GM18498 (cell line): ENCODE data around the gene NR5A2.

ENCODE experiments used
- ATAC-seq: cut with Tn5 transposase; IDR thresholded peaks from one replicate; pipeline ENCODE4 v1.9.1; 2021; ENCODE audit warnings: mild to moderate bottlenecking, moderate library complexity; ENCODE audit not compliant: unreplicated experiment

Gene NR5A2

DNA sequence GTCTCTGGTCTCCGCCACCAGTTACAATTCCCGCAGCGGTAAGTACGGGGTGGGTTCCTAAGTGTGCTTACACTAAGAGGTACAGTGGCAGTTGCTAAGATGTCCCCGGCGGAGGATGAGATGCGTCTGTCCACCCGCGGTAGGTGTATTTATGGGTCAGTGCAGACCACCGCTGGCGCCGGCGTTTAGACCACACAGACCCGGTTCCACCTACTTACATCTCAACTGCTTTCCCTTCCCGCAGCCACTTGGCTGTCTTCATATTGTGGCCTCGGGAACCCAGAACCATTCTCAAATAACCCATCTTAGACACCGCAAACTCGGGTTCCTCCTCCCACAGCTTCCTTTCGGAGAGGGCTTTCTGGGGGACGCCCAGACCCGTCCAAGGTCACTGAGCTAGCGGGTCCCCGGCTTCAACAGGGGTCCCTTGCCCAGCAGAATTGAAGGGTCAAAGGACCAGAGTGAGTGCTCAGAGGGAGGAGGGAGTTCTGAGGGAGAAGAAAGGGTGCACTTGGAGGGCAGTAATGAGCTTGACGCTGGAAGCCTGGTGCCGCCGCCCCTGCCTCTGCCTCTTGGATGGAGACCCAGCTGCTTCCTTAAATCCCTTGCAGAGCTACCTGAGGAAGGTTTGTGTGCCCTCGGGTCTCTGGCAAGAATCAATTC lies 8.6 kb downstream of the NR5A2 start:
- no peak for ATAC-seq

DNA sequence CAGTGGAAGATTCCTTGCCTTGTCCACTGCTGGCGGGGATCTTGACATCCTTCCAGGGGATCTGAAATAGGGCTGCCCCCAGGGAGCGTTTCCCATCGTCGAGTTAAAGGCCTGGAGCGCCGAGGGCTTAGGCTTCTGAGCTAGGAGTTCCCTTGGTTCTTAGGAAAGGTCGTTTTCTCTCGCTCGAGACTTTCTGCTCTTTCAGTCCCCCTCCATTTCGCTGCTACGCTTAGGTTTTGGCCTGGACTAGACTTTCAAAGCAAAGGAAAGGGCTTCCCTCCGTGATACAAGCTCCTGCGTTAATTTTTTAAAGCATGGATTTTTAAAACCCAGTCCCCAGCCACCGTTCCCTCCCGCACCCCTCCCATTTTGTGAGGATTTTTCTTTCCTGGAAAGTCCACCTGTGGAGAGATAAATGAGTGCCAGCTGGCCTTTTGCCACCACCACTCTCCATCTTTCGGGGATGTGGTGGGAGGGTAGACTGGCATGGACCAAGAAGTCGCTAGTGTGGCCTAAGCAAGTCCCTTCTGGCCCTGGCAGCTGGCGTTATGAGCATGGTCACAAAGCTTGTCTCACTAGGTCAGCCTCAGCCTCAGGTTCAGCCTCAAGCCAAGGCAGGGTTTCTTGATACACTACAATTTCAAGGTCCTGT lies 9.2 kb downstream of the NR5A2 start:
- no peak for ATAC-seq

DNA sequence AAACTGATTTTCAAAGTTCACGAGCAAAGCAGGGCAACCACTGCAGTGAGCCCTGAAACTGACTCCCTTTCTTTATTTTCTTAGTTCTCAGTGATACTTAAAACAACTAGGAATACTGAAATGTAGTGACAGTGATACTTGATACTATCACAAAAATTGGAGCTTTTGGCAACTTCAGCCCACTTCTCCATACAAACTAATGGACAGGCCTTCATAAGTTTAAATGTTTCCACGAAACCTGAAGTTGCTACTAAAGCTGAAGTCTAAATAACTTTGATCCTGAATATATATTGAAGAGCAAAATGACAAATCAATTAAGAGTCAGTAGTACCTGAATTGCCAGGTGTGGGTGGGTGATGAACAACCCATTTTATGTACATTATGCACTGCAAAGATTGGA lies 10.0 kb downstream of the NR5A2 start:
- no peak for ATAC-seq

DNA sequence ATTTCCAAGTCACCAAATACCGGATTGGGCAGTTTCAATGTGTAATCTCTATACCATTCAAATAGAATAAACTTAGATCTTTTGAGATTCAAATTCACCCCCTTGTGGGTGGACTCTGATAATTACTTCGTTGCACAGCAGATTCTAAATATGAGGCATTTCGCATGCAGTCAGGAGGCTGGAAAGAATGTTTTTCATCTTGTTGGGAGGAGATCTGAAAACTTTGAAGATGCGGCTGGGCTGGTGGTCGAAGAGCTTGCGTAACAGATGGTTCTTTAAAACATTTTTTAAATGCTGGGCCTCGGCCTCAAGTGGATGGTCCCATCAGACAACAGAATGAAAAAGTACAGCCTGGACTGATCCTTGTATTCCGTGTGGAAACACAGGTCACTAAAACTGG lies 10.4 kb downstream of the NR5A2 start:
- ATAC-seq: no peak

DNA sequence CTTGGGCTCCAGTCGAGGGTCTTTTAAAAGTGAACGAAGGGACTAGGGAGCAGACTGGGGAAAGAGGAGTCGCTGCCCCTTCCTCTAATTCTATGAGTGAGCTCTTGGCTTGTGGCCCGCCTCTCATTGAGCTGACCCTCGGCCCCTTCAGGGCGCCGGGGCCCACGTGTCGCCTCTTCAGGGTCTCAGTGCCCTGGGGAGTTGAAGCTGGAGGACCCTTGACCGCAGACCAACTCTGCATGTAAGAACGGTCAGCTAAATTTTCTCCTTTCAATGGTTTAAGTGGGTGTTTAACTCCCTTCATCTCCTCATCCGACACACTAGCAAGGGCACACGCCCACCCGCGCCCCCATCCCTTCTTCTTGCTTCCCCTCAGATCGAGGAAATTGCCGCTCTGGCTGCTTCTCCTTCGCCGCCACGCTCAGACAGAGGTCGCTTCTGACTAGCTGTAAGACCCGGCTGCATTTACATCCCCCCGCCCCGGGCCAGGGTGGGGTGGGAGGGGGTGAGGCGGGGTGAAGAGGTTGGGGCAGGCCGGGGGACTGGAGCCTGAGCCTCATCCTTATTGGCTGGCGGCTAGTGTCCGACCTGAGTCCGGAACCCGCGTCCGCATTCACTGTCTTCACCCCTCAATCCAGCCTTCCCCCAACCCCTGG lies 10.9 kb downstream of the NR5A2 start:
- no peak for ATAC-seq

DNA sequence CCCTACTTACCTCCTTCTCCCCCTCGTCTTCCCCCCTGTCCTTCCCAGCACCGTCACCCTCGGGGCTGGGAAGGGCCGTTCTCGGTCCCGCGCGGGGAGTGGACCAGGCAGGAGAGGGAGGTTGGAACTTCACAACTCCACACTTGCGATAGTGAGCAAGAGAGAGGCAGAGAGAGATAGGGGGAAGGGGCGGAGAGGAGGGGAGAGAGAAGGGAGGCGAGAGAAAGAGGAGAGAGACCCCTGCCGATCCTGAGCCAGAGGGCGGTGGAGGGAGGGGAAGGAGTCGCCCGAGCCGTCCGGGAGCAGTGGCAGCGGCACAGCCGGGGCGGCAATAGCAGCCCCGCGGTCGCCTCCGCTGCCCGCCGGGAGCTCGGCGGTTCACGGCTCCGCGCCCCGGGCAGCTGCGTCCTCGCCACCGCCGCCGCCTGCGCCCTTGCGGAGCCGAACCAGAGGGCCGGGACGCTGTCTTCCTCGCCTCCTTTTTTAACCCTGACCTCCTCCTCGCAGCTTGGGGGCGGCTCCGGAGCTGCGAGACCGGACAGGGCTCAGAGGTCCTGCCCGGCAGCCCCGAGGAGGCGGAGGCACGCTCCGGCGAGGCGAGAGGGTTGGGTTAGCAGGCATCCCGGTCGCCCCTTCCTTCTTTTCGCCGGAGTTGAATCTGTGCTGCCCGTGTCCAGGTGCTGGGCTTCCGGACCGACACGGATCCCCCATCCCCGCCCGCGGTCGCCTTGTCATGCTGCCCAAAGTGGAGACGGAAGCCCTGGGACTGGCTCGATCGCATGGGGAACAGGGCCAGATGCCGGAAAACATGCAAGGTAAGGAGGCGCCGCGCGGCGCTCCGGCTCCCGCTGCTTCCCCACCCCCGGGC lies 11.7 kb downstream of the NR5A2 start:
- ATAC-seq: peak; percentile 48

DNA sequence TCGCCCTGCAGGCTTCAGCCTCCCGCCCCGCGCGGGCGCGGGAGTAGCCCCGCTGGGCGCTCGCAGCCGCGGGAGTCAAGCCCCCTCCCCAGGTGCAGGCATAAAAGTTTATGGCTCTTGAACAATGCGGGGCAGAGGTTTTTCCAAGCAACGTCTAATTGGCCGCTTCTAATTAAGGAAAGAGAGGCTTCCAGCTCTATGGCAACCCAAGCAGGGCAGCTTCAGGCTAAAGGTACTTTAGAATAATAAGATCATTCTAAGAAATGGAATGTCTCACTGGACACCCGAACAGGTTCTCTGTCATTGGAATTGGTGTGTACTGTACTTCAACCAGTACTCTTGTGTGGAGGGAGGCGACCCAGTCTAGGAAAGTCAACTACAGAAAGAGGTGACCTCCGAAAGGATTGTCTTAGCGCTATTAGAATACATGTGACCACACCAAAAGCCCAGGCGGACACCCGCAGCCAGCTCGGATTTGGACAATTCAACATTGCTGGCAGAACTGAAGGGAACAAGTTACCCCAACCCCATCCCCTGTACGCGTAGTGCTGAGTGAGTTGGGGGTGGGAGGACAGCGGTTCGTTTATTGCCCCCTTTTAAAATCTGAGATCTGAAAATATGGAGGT lies 12.5 kb downstream of the NR5A2 start:
- ATAC-seq: no peak

DNA sequence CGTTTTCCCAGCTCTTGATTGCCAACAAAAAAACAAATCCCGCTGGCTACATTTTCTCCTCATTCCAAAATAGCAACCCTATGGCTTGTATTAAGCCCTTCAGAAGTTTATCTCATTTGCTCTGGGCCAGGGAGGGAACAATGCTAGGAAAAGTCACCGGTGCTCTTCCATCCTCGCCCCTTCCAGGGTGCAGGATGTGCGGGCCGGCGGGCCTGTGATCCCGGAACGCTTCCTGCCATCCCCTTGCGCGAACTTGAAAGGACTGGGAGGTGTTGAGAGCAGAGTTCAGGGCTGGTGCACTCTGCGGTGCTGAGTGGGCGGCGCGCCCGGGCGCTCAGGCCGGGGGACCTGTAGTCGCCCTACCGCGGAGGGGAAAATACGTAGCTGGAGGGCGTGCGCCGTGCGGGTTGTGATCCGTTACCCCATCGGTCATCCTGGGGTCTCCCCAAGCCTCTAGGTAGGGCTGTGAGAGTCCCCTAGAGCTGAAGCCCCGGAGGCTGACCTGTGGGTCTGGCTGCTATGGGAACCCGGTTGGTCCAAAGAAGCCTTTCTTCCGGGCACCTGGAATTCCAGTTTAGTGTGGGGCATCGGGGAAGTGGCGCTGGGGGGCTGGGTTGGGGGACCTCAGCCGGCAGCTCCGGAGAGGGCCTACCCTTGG lies 13.1 kb downstream of the NR5A2 start:
- ATAC-seq: no peak

DNA sequence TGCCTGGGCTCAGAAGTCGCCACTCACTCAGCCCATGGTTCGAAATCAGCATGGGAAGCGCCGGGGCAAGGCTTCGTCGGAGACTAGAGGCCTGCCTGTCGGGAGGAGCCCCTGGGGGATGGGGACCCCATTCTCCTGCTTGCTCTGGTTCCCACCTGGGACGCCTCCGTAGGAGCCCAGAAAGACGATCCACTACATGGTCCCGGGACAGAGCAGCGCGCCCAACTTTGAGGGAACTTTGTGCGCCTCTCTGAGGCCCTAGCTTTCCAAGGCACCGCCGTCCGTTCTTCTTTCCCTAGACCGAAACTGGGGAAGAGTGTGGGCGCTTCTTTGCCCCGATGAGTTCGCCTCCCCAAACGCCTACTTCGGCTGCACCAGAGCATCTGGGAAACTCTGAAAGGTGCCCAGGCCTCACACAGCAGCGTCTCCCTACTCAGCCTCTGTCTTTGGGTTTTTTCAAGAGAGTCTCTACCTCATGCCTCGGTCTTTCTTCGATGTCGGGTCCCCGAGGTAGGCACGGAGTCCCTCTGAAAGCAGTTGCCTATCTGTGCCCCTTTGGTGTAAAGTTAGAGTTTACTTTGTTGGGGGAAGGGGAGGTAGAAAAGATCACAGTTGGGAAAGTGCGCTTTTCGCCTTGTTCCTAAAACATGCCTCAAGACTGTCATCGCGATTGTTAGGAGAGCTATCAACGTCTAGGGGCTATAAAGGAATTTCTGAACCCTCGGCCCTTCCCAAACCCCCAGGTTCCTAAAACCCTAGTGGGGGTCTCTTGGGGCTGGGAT lies 14.0 kb downstream of the NR5A2 start:
- ATAC-seq: no peak

DNA sequence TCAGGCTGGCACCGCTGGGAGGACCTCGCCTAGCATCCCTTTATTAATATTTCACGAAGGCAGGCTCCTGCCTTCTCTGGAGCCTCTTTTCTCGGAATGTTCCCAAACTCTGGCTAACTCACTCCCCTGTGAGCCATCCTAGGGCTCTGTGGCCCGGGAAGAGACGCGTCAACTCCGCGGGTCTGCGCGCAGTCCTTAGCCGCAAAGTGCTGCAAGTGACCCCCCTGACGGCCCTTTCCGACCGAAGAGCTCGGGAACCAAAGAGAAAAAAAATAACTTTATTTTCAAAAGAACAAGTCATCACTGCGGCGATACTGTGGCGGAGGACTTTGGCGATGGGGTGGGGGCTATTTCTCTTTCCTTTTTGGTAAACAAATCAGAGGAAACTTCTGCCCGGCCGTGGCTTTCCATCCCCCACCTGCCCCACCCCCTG lies 14.6 kb downstream of the NR5A2 start:
- no peak for ATAC-seq

DNA sequence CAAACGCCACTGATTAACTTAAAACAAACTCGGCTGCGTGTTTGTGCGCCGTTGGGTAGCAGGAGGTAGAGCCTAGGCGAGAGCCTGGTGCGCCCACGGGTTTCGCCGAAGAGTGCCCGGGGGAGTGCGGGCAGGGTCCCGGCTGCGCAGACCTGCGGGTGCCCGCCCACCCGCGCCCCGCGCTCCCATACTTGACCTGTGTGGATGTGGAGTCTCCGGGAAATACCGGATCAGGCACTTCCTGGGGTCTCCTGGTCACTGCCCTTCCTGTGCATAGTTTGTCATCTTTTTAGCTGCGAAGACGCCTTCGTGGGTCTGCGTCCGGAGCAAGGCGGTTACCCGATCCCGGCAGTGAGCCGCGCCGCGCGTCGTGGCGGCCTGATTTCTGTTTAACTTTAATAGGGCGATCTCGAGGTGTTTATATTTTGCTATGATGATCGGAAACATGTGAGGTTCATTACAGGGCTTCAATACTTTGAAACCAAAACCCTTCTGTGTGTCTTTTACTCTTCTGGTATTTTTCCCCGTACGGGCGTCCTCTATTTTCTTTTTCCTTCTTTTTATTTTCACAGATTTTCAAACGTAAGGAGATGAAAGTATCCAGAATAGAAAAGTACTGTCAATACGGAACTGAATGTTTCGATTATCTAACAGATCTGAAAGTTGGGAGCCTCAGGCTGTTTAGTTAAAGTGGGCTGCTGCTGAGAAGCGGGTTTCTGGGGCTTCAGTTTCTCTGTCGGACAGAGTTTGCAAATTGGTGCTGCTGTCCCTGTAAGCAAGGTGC lies 15.2 kb downstream of the NR5A2 start:
- ATAC-seq: no peak

DNA sequence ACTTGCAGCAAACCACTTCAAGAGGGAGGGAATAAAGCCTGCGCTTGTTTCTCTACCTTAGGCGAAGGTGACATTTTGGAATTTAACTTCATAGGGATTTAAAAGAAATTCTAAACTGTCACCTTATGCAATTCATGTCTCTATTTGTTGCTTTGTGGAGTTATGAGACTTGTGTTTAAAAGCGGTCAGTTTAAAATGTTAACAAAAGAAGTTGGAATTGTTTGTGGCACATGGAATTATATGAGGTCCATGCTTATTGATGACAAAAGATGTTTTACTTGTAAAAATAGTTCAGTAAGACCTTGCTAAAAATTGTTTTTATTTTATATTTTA lies 15.8 kb downstream of the NR5A2 start:
- ATAC-seq: no peak

DNA sequence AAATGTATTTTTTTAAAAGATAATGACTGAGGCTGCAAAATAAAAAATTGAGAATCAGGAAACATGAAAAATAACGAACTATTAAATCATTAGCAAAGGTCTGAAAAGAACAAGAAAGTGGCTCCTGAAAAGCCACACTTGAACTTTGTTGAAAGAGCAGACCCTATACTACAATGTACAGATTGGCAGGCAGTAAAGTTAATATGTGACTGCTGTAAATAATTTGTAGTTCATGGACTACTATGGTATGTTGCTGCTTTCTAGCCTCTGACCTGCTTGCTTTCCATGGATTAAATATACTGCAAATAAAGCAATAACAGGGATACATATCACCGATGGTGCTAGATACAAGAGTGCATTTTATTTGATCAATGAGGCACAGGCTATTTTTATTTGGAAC lies 18.6 kb downstream of the NR5A2 start:
- ATAC-seq: no peak

DNA sequence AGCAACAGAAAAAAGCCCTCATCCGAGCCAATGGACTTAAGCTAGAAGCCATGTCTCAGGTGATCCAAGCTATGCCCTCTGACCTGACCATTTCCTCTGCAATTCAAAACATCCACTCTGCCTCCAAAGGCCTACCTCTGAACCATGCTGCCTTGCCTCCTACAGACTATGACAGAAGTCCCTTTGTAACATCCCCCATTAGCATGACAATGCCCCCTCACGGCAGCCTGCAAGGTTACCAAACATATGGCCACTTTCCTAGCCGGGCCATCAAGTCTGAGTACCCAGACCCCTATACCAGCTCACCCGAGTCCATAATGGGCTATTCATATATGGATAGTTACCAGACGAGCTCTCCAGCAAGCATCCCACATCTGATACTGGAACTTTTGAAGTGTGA lies 20.7 kb downstream of the NR5A2 start:
- no peak for ATAC-seq

DNA sequence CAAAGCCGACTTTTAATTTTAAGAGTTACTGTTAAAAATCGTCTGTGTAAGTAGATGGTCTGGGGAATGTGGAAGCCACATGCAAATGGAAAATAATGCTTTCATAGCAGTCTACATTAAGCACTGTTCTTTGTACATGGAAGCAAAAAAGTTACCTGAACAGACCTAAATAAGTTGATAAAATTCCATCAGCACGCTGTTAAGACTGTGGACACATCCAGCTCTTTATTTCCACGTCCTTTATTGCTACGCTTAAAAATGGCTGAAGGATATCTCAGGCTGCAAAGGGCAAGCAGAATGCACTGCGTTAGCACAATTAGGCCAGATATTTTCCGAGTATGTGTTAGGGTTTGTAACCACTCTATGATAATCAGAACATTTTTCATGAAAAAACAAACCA lies 22.3 kb downstream of the NR5A2 start:
- ATAC-seq: no peak

DNA sequence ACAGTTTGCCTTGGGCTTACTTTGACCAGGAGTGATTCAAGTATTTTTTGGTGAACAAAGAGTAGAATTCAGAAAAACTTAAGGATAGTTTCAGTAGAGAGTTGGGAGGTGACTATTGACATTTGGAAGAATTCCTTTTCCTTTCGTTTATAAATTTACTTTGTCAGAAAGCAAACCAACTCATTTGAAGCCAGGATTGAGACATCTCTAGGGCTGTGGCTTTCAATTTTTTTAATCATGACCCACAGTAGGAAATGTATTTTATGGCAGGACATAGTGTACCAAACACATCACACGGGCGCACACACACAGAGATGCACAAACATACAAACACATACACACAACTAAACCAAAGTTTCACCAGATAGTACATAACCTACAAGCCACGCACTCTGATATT lies 24.1 kb downstream of the NR5A2 start:
- no peak for ATAC-seq

DNA sequence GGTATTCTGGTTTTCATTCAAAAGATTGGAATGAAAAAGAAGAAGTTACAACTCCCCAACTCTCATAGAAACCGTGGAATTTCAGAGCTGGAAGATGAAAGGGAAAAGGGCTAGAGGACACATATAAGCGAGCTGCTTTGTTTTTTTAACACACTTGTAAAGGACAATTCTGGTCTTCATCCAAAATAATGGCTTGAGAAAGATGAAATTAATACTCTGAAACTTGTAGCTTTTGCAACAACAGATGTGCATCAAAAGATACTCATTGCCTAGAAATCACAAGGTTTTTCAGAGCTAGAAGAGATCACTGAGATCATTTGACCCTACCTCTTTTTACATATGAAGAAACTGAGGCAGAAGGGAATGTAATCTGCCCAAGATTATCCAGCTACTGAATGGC lies 25.6 kb downstream of the NR5A2 start:
- ATAC-seq: no peak

DNA sequence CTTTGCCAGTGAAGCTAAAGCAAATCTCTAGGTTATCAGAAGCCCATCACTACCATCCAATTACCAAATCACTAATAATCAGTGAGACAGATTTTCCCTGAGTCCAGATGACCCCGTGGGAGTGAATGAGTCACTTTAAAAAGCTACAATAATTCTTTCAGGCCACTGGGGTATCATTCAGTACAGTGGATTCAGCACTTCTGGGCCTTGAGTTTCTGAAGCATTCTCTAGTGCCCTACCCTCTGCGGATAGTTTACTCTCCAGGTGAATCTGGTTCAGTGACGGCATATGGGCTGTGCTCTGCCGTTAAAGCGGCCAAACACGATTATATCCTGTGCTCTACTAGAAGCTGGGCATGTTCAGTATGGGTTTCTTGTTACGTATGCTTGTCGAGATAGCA lies 26.1 kb downstream of the NR5A2 start:
- ATAC-seq: no peak

DNA sequence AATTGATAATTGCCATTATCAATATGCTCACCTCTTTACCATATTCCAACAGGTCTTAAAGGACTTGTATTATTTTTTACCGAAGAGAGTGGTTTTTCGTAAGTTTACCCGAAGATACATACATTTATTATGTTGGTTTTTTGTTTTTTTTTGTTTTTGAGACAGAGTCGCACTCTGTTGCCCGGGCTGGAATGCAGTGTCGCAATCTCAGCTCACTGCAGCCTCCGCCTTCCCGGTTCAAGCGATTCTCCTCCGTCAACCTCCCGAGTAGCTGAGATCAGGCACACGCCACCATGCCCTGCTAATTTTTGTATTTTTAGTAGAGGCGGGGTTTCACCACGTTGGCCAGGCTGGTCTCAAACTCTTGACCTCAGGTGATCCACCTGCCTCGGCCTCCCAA lies 30.8 kb downstream of the NR5A2 start:
- ATAC-seq: no peak
